Measurements from ENCODE around the gene ANKMY1.

DNA sequence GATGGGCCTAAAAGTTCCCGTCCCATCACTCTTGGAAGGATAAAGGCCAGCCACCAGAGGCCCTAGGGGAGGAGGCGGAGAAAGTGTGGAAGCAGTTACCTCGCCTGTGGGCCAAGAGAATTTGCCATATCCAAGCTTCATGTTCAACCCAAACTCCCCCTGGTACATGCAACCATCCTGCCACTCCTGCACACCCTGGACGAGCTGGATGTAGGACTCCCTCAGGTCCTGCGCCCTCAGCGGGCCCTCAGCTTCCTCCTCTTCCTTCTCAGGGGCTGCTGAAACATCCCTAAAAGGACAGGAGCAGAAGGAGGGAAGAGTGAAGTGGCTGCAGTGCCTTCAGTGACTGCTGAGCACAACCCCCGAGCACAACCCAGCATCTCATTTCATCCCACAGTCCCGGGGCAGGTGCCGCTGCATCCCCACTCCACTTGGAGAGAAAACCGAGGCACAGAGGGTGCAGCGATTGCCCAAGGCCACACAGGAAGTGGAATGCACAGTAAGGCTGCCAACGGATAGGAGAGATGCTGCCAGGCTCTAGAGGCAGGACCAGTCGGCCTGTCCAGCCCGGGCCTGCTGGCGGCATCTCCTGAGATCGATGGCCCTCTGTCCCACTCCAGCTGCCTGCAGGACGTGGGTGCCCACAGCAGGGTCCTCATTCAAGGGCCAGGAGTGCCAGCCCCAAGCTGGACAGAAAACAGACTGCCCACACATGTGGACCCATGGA, 2.9 kb downstream of the ANKMY1 start:
- TF ChIP-seq, protein P1, sequence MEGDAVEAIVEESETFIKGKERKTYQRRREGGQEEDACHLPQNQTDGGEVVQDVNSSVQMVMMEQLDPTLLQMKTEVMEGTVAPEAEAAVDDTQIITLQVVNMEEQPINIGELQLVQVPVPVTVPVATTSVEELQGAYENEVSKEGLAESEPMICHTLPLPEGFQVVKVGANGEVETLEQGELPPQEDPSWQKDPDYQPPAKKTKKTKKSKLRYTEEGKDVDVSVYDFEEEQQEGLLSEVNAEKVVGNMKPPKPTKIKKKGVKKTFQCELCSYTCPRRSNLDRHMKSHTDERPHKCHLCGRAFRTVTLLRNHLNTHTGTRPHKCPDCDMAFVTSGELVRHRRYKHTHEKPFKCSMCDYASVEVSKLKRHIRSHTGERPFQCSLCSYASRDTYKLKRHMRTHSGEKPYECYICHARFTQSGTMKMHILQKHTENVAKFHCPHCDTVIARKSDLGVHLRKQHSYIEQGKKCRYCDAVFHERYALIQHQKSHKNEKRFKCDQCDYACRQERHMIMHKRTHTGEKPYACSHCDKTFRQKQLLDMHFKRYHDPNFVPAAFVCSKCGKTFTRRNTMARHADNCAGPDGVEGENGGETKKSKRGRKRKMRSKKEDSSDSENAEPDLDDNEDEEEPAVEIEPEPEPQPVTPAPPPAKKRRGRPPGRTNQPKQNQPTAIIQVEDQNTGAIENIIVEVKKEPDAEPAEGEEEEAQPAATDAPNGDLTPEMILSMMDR (IDR thresholded peaks at IDR 0.05) = no peak
- TF ChIP-seq POLR2A (IDR thresholded peaks at IDR 0.05) = no peak
